SK-N-SH treated with all-trans-retinoic acid at 6 μM for 48 hours (cell line): ENCODE data around the gene SERPING1.

Experiments
- ATAC-seq: fragments of 200-7000 bp; cut with Tn5 transposase; 3 replicates; pipeline ENCODE4 v1.9.1; 2020; ENCODE audit warnings: mild to moderate bottlenecking, moderate library complexity
- BACH2 ChIP-seq: fragments of 250-450 bp; sonication (Bioruptor Pico); IDR thresholded peaks from 2 replicates; pipeline ENCODE4 v1.9.0; 2021; ENCODE audit warnings: mild to moderate bottlenecking, borderline replicate concordance
- CSDC2 ChIP-seq: fragments of 250-450 bp; sonication (Bioruptor Pico); IDR thresholded peaks from 2 replicates; pipeline ENCODE4 v1.5.0; 2020; ENCODE audit warnings: mild to moderate bottlenecking, moderate library complexity
- GLIS3 ChIP-seq: fragments of 250-450 bp; sonication (Bioruptor Pico); IDR thresholded peaks from 2 replicates; pipeline ENCODE4 v1.5.0; 2020; ENCODE audit warnings: mild to moderate bottlenecking, moderate library complexity
- ISL1 ChIP-seq: fragments of 250-450 bp; sonication (Bioruptor Pico); IDR thresholded peaks from 2 replicates; pipeline ENCODE4 v2.1.2; 2022; ENCODE audit warnings: mild to moderate bottlenecking, moderate library complexity
- OSR1 ChIP-seq: fragments of 250-450 bp; sonication (Bioruptor Pico); IDR thresholded peaks from 2 replicates; pipeline ENCODE4 v1.8.0; 2022; ENCODE audit warnings: moderate library complexity, mild to moderate bottlenecking, inconsistent platforms
- PPARA ChIP-seq: fragments of 250-450 bp; sonication (Bioruptor Pico); IDR thresholded peaks from 2 replicates; pipeline ENCODE4 v1.5.0; 2020; ENCODE audit warnings: mild to moderate bottlenecking, borderline replicate concordance
- SNAI2 ChIP-seq: fragments of 250-450 bp; sonication (Bioruptor Pico); IDR thresholded peaks from 2 replicates; pipeline ENCODE4 v1.5.0; 2020; ENCODE audit warnings: mild to moderate bottlenecking, moderate library complexity
- TOX ChIP-seq: fragments of 250-450 bp; sonication (Bioruptor Pico); IDR thresholded peaks from 2 replicates; pipeline ENCODE4 v1.8.0; 2021; ENCODE audit warnings: mild to moderate bottlenecking, moderate library complexity, borderline replicate concordance
- ZC3H10 ChIP-seq: fragments of 250-450 bp; sonication (Bioruptor Pico); IDR thresholded peaks from 2 replicates; pipeline ENCODE4 v1.5.1; 2021; ENCODE audit warnings: mild to moderate bottlenecking, moderate library complexity
- ZFP3 ChIP-seq: fragments of 250-450 bp; sonication (Bioruptor Pico); IDR thresholded peaks from 2 replicates; pipeline ENCODE4 v1.5.0; 2020; ENCODE audit warnings: mild to moderate bottlenecking, moderate library complexity
- ZFP30 ChIP-seq: fragments of 450-650 bp; formaldehyde crosslinking; IDR thresholded peaks from 2 replicates; pipeline ENCODE4 v1.5.0; 2022; ENCODE audit warnings: mild to moderate bottlenecking, moderate library complexity
- ZNF70 ChIP-seq: fragments of 450-650 bp; formaldehyde crosslinking; IDR thresholded peaks from 2 replicates; pipeline ENCODE4 v1.5.0; 2020; ENCODE audit warnings: mild to moderate bottlenecking, moderate library complexity
- ZNF8 ChIP-seq: fragments of 450-650 bp; formaldehyde crosslinking; IDR thresholded peaks from 2 replicates; pipeline ENCODE4 v1.5.0; 2020; ENCODE audit warnings: mild to moderate bottlenecking, moderate library complexity
- TF ChIP-seq, protein P1 (sequence below): fragments of 250-450 bp; sonication (Bioruptor Pico); IDR thresholded peaks from 2 replicates; pipeline ENCODE4 v1.8.0; 2020; ENCODE audit warnings: mild to moderate bottlenecking, moderate library complexity, borderline replicate concordance
- TF ChIP-seq, protein P2 (sequence below): fragments of 250-450 bp; sonication (Bioruptor Pico); IDR thresholded peaks from 2 replicates; pipeline ENCODE4 v1.5.1; 2020; ENCODE audit warnings: low read depth, mild to moderate bottlenecking, moderate library complexity
- TF ChIP-seq, protein P3 (sequence below): fragments of 250-450 bp; sonication (Bioruptor Pico); IDR thresholded peaks from 2 replicates; pipeline ENCODE4 v1.5.1; 2021; ENCODE audit warnings: mild to moderate bottlenecking, moderate library complexity
- TF ChIP-seq, protein P4 (sequence below): fragments of 250-450 bp; sonication (Bioruptor Pico); IDR thresholded peaks from 2 replicates; pipeline ENCODE4 v1.5.0; 2020; ENCODE audit warnings: mild to moderate bottlenecking, moderate library complexity
- TF ChIP-seq, protein P5 (sequence below): fragments of 250-450 bp; sonication (Bioruptor Pico); IDR thresholded peaks from 2 replicates; pipeline ENCODE4 v1.8.0; 2021; ENCODE audit warnings: low read depth, mild to moderate bottlenecking, moderate library complexity, borderline replicate concordance

The SERPING1 gene

DNA sequence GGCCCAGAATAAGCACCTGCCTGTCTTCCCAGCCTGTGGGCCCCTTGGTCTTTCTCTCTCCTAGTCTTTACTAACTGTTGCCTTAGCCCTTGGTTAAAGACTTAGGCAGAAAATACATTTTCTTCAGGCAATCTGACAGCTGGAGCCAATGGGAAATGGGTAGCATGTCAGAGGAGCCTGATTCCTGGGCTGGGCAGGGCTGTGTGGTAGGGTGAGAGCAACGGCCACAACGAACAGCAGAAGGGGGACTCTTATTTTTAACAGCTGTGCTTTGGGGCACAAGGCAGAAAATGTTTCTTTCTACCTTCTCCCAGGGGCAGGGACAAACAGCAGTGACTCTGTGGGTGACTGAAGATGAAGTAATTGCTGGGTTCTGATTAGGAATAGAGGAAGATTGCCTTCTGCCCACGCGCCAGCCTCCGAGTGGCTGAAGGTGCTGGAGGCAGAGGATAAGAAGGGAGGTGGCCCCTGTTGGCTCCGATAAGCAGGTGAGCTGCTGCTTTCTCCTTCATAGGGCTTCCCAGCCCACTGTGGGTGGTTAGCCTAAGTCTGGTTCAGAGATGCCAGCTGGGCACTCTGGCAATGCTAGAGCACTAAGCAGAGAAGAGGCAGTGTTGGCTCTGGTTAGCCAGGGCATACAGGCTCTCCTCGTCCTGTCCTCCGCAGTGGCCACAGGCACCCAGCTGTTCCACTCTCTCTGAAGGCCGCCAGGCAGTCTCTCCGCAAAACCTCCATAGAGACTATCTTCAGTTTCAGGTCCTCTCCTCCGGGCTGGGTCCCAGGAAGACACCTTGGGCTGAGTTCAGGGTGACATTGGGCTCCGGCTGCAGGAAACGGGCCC, 50.7 kb downstream of the SERPING1 start:
- ATAC-seq = peak; percentile 40

DNA sequence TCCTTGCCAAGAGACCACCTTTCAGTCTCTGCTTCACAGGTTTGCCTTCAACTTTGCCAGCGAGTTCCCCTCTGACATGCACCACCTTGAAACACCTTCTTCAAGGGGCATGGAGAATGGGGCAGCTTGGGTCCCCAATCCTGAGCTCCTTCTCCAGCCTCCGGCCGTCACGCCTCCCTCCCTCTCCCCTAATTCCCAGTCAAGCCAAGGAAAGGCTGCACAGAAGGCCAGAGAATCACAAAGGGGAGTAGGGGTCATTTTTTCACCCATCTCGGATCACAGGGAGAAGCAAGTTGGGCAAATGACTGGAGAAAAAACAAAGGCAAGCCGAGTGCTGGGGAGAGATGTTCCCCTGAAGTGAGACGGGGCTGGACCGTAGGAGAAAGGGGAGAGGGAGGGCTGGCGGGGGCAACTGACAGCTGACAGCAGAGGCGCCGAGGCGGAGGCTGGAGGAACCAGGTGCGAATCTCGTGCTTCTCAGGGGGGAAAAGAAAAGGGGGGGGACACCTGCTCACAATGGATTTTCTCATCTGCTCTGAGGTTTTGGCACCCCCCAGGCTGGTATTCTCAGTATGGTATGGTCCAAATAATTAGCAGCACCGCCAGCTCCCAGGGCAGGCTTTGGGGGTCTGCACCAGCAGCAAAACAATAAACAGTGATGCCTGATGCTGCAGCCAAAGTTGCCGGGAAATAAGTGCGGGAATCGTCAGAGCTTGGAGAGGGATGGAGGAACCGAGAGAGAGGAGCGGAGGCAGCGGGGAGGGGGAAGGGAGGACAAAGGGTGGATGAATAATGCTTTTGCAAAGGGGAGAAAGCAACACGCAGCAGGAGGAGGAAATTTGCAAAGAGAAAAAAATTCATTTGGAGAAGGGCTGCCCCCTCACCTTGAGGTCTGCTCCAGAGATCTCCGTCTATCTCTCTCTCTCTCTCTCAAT, 51.6 kb downstream of the SERPING1 start:
- TF ChIP-seq PPARA (CRISPR knock-in tag) (no peak), BACH2 (CRISPR knock-in tag) (no peak), ZFP3 (CRISPR knock-in tag) (no peak), ZNF70 (no peak)
- TF ChIP-seq, protein P1, sequence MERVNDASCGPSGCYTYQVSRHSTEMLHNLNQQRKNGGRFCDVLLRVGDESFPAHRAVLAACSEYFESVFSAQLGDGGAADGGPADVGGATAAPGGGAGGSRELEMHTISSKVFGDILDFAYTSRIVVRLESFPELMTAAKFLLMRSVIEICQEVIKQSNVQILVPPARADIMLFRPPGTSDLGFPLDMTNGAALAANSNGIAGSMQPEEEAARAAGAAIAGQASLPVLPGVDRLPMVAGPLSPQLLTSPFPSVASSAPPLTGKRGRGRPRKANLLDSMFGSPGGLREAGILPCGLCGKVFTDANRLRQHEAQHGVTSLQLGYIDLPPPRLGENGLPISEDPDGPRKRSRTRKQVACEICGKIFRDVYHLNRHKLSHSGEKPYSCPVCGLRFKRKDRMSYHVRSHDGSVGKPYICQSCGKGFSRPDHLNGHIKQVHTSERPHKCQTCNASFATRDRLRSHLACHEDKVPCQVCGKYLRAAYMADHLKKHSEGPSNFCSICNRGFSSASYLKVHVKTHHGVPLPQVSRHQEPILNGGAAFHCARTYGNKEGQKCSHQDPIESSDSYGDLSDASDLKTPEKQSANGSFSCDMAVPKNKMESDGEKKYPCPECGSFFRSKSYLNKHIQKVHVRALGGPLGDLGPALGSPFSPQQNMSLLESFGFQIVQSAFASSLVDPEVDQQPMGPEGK (CRISPR knock-in tag) = peak; percentile 37; the same call in 1 of the 2 replicates
- peak; percentile 18 for ATAC-seq

More for the DNA sequence above, 50.7 kb downstream of the SERPING1 start:
- TF ChIP-seq ZNF8 (CRISPR knock-in tag) (no peak), ZNF70 (no peak), ZFP3 (CRISPR knock-in tag) (no peak), SNAI2 (CRISPR knock-in tag) (no peak), PPARA (CRISPR knock-in tag) (no peak), OSR1 (CRISPR knock-in tag) (no peak), ZC3H10 (CRISPR knock-in tag) (no peak), CSDC2 (CRISPR knock-in tag) (no peak), TOX (CRISPR knock-in tag) (no peak), GLIS3 (CRISPR knock-in tag) (no peak), ZFP30 (CRISPR knock-in tag) (no peak), ISL1 (CRISPR knock-in tag) (no peak), BACH2 (CRISPR knock-in tag) (no peak)
- TF ChIP-seq, protein P2, sequence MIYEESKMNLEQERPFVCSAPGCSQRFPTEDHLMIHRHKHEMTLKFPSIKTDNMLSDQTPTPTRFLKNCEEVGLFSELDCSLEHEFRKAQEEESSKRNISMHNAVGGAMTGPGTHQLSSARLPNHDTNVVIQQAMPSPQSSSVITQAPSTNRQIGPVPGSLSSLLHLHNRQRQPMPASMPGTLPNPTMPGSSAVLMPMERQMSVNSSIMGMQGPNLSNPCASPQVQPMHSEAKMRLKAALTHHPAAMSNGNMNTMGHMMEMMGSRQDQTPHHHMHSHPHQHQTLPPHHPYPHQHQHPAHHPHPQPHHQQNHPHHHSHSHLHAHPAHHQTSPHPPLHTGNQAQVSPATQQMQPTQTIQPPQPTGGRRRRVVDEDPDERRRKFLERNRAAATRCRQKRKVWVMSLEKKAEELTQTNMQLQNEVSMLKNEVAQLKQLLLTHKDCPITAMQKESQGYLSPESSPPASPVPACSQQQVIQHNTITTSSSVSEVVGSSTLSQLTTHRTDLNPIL (CRISPR knock-in tag) = no peak
- TF ChIP-seq, protein P3, sequence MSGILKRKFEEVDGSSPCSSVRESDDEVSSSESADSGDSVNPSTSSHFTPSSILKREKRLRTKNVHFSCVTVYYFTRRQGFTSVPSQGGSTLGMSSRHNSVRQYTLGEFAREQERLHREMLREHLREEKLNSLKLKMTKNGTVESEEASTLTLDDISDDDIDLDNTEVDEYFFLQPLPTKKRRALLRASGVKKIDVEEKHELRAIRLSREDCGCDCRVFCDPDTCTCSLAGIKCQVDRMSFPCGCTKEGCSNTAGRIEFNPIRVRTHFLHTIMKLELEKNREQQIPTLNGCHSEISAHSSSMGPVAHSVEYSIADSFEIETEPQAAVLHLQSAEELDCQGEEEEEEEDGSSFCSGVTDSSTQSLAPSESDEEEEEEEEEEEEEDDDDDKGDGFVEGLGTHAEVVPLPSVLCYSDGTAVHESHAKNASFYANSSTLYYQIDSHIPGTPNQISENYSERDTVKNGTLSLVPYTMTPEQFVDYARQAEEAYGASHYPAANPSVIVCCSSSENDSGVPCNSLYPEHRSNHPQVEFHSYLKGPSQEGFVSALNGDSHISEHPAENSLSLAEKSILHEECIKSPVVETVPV (CRISPR knock-in tag) = no peak
- TF ChIP-seq, protein P4, sequence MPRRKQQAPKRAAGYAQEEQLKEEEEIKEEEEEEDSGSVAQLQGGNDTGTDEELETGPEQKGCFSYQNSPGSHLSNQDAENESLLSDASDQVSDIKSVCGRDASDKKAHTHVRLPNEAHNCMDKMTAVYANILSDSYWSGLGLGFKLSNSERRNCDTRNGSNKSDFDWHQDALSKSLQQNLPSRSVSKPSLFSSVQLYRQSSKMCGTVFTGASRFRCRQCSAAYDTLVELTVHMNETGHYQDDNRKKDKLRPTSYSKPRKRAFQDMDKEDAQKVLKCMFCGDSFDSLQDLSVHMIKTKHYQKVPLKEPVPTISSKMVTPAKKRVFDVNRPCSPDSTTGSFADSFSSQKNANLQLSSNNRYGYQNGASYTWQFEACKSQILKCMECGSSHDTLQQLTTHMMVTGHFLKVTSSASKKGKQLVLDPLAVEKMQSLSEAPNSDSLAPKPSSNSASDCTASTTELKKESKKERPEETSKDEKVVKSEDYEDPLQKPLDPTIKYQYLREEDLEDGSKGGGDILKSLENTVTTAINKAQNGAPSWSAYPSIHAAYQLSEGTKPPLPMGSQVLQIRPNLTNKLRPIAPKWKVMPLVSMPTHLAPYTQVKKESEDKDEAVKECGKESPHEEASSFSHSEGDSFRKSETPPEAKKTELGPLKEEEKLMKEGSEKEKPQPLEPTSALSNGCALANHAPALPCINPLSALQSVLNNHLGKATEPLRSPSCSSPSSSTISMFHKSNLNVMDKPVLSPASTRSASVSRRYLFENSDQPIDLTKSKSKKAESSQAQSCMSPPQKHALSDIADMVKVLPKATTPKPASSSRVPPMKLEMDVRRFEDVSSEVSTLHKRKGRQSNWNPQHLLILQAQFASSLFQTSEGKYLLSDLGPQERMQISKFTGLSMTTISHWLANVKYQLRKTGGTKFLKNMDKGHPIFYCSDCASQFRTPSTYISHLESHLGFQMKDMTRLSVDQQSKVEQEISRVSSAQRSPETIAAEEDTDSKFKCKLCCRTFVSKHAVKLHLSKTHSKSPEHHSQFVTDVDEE = no peak
- TF ChIP-seq, protein P5, sequence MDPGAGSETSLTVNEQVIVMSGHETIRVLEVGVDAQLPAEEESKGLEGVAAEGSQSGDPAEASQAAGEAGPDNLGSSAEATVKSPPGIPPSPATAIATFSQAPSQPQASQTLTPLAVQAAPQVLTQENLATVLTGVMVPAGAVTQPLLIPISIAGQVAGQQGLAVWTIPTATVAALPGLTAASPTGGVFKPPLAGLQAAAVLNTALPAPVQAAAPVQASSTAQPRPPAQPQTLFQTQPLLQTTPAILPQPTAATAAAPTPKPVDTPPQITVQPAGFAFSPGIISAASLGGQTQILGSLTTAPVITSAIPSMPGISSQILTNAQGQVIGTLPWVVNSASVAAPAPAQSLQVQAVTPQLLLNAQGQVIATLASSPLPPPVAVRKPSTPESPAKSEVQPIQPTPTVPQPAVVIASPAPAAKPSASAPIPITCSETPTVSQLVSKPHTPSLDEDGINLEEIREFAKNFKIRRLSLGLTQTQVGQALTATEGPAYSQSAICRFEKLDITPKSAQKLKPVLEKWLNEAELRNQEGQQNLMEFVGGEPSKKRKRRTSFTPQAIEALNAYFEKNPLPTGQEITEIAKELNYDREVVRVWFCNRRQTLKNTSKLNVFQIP (CRISPR knock-in tag) = no peak
